DMS53 (cell line): ENCODE results near the gene MAML2.
A peak's percentile ranks its signal among the peaks of the same experiment; 100 is the strongest.

ENCODE experiments used
- DNase-seq: peaks from one replicate; lab custom pipeline; 2025; lab: John Stamatoyannopoulos, UW

Gene MAML2

DNA sequence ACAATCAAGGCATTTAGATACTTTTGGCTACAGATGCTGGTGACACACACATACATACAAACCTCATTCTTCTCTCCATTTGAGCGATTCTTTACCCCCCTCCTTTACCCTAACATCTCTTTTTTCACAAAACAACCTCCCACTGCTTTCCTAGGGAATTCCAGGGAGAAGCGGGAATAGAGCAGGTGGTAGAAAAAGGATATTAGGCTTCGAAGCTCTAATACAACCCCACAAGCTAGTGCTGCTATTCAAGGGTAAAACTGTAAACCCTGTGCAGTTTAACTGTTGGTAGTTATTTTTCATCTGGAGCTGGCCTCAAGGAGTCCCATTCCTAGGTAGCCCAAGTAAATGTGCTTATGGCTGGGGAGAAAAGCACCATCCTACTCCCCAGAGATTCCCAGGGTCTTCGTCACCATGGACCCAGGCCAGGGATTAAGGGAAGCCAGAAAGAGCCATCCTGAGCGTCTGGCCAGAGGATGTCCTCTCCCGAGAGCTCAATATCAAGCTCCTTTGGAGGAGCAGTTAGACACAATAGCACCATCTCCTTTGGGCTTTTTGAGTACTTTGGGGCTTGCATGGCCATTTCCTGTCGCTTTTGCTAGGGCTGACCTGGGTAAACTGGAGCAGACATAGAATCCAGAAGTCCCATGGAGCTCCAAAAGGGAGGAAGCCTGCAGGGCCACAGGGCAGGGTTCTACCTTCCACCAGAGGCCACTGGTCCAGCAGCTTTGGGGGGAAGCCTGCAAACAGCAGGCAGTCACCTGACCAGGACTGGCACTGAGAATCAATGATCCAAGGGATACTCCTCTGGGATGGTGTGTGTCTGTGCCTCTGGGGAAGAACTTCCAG, 3.1 kb downstream of the MAML2 start:
- no peak for DNase-seq

DNA sequence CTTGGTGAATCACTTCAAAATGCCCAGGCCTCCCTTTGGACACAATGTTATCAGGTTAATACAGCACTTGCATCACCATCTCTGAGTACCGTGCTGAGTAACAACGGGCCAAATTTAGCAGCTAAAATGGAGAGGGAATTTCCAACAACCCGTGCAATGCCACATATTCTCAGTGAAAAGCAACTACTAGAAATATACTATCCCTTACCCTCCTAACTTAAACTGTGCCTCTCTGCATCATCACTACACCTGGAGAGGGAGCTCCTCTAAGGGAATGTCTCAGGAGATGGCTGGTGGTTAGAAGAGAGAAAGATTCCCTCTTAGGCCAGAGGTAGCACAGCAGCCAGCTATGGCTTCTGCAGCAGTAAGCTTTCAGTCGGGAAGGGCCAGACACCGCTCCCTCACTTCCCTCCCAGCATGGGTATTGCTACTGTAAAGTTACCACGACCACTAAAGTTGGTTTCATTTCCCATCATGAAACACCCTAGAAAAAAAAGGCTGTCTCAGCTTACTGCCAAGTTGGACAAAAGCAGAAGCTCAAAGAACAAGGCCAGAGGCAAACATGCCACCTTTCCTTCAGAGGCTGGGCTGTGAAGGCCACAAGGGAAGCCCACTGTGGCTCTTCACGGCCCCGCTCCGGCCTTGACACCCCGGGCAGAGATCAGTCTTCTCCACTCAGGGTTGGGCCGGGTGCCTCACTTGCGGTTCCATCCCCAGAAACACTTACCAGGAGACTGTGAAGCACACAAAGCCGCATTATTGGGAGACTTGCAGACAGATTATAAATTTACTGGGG, 3.9 kb downstream of the MAML2 start:
- no peak for DNase-seq

DNA sequence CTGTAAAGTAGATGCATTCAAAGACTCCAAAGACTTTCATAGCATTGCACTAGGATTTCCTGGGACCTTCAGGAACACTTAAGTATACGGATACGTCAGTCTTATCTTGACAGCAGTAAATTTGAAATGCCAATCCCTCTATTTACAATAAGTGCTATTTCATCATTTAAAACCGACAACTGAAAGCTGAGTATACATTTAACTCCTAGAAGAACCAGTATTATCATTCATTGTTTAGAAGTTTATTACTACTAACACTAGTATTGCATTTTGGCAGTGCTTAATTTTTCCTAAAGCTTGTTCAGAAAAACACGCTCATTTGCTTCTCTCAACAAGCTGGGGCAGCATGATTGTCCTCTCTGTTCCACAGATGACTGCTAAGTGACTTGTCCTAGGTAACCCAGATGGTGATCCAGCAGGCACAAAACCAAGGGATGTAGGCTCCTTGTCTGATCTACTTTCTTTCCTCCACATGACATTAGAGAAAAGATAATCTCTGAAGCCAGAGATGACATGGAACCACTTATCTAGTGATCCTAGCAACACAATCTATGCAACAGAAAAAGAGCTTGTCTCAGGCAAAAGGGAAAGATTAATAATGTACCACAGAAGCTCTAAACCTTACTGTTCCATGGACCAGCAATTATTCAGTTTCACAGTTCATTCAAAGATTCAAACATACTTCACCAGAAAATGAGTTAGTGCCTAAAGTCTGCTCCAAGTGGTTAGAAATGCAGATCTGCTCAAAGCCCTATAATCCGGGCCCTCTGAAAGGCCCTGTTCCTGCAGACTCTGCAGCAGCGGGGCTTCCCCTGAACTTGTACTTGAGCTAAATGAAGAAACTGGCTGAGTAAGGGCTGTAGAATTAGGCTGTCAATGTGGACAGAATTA, 5.2 kb downstream of the MAML2 start:
- no peak for DNase-seq

DNA sequence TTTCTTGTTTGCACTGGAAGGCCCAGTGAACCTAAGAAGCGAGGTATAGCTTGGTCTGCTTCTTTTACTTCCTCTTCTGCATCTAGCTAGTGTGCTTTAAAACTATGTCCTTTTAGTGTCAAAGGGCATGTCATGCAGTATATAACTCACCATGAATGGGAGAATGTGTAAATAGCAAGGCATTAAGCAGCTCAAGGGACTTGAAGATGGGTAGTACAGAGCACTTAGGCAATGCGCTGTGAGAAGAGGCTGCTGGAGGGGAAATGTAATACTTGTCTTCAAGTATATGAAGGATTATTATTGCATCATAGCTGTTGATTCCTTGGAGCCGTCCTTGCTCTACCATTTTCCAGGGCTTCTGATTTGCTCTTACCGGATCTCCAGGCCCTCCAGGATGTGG, 7.6 kb downstream of the MAML2 start:
- peak; percentile 15 for DNase-seq

DNA sequence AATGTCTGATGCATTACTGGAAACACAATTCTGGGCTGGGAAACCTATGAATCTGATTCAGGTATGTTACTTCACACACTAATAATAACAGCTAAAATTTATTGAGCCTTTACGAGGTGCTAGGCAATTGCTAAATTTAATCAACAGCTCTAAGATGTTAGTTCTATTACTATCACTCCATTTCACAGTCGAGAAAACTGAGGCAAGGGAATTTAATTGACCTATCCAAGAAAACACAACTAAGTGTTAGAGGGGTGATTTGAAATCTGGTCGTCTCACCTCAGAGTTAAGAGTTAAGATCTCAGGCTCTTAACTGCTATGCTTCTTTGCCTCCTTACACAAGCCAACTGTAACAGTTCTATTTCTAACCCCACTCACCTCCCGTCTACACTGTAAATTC, 8.8 kb downstream of the MAML2 start:
- DNase-seq, result no peak

DNA sequence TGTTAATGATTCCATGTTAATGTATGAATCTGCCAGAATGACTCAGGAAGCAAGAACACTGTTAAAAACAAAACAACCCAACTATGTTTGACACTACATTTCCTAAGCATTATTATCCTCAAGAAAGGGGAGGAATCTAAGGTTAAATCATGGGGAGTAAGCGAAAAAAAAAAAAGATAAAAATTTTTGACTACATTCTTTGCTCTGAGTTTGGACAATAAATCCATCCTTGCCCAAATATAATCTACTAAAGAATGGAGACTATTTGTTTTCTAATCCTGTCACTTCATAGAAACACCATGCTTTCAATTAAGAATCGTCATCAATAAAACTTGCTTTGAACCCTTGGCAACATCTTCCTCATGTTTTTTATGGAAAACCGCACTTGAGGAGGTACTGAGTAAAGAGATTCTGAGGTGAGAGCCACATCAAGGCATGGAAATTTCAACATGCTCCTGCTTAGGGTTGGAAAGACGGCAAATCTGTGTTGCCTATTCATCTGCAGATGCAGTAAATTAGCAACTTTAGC, 9.7 kb downstream of the MAML2 start:
- DNase-seq, result no peak

DNA sequence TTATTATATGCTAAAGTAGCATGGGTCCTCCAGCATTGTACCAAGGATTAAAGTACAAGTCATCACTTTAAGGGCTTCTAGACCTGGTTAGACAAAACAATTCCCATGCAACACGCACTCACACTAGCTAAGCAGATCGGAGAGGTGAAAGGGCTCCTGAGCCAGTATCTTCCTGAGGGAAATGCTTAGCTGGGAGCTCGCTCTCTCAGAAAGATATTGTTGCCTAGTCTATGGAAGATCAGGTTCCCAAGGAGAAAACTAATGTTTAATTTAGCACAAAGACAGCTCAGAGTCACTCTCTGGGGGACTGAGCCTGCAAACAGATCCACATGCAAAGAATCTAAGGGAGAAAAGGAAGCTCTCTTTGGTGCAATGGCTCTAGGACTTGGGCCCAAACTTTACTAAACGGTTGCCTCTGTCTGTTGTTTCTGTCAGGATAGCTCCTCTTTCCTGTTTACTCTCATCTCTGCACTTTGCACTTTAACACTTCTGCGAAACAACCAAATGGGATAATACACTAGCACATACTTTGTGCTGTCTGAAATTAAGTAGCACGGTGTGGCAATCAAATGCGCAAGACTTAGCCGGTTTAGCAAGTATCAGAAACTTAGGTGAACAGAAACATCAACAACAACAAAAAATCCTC, 10.7 kb downstream of the MAML2 start:
- no peak for DNase-seq

DNA sequence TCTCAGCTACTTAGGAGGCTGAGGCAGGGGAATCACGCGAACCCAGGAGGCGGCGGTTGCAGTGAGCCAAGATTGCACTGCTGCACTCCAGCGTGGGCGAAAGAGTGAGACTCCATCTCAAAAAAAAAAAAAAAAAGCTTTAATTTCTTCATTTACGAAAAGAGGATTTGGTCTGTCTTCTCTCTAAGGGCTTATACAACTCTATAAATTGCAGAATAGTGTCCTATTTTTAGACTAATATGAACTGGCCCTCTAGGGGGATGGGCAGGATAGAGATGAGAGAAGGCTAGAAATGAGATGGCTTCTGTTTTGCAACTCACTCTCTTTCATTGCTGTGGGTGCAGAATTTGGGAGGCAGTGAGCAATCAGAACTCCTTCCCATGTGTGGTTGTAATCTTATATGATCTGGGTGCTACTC, 11.3 kb downstream of the MAML2 start:
- DNase-seq, result no peak

DNA sequence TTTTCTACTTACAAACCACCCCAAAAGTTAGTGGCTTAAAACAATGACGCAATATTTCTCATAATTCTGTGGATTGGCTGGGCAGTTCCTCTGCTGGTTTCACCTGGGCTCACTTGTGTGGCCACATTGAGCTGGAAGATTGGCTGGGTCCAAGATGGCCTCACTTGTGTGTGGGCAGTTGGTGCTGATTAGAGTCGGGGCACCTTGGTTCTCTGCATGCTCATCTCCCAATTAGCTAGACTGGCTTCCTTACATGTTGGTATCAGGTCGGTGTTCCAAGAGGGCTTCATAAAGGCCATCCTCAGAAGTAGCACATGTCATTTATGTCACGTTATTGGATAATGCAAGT, 12.5 kb downstream of the MAML2 start:
- no peak for DNase-seq

DNA sequence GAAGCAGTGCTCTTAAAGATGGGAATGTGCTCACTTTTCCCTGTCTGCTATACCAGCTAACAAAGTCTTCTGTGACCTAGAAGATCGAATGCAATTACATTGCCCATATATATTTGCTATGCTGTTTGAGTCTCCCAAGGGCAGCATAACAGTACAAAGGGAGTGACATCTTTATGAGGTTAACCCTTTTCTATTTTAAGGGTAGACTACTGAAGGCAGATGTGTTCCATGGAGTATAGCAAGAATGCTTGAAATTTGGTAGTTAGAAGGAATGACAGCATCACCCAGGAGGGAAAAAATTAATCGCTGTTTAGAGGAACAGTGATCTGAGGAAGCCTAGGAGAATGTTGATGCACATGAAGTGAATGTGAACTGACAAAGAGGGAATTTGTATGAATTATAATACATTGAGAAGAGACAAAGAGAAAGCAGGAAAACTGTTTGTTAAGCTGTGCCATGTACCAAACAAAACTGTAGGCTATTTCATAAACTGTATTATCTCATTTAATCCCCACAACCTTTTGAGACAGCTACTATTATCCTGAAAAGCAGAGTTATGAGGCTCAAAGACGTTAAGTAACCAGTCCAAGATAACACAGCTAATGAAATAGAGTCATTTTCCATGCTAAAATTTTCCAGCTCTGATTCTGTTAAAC, 13.0 kb downstream of the MAML2 start:
- DNase-seq, result no peak

DNA sequence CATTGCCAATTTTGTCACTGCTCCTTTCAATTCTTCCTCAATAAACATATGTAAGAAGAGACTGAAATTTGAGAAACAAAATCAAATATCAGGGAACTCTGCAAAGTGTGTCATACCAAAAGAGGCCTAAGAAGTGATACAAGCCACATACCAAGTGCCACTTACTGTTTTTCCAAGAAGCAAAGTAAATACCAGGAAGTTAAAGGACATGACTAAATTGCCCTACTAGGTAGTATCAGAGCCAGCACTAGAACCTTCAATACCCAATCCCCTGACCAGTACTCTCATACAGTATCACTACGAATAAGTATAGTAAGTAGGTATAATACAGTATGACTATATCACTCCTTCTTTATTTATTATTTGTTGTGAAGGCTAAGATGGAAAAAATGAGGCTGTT, 13.6 kb downstream of the MAML2 start:
- DNase-seq, result no peak

DNA sequence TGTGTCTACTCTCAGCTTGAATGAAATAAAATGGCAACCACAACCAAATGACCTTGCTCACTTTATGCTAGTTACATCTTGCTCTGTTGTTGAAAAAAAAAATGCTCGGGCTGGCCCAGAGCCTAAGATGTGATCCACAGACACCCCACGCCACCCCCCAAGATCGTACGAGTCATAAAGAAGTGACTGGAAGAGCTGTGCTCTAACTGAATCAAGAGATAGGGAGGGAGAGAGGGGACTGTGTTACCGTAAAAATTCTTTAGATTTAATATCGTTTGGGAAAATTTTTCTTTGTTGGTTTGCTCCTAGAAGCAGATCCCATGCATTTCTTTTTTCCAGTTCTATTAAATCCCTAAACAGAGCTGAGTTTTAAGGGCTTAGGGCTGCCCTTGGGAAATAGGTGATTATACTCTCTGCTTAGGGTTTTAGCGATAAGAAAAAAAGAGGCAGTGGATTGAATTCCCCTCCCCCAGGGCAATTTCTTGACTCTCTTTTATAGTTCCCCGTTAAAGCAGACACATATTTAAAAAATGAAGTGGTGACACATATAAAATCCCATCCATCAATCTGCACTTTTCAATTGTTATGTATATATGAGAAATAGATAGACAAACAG, 14.5 kb downstream of the MAML2 start:
- DNase-seq, result no peak

DNA sequence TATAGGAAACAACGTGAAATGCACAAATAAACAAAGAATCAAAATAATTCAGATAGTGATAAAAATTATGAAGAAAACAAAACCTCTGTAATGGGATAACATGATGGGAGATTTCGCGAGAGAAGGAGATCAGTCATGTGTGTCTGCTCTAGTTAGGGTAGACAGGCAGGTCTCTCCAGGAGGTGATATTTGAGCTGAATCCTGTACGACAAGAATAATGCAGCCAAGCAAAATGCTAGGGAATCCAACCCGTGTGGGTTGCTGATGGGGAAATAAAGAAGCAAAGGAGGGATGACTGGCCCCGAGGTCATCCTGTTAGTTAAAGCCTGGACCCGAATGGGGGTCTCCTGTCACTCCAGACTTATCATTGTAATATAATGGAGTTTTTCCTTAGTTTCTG, 16.0 kb downstream of the MAML2 start:
- no peak for DNase-seq

DNA sequence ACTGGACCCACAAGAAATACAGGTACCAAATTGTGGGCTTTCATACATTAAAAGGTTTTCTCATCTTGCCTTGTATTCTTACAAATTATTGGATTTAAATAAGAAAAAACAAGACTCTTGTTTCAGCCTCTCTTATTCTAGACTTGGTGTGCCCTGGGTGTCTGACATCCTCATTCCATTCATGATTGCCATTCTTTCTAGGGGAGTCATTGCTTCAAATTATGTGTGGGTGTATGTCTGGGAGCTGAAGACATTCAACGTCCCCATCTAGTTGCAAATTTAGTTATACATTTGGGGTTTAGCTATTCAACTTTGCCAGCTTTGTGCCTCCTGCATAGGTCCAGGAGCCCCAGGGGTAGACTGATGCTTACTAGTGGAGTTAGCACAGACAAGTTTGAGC, 18.1 kb downstream of the MAML2 start:
- no peak for DNase-seq

DNA sequence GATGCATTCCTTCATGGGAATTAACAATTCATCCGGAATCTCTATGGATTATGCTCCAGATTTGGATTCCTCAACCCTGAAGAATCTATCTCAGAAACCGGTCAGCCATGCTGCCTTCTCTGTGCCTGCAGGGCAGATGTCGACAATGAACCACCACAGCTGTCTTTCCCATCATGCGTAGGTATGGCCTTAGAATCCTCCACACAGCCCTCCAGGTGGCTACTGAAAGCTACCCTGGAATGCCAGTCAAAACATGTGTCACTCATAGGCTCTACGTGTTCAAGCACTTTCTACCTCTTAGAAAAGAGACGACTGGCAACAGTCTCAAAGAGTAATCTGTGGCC, 19.4 kb downstream of the MAML2 start:
- DNase-seq, result no peak

DNA sequence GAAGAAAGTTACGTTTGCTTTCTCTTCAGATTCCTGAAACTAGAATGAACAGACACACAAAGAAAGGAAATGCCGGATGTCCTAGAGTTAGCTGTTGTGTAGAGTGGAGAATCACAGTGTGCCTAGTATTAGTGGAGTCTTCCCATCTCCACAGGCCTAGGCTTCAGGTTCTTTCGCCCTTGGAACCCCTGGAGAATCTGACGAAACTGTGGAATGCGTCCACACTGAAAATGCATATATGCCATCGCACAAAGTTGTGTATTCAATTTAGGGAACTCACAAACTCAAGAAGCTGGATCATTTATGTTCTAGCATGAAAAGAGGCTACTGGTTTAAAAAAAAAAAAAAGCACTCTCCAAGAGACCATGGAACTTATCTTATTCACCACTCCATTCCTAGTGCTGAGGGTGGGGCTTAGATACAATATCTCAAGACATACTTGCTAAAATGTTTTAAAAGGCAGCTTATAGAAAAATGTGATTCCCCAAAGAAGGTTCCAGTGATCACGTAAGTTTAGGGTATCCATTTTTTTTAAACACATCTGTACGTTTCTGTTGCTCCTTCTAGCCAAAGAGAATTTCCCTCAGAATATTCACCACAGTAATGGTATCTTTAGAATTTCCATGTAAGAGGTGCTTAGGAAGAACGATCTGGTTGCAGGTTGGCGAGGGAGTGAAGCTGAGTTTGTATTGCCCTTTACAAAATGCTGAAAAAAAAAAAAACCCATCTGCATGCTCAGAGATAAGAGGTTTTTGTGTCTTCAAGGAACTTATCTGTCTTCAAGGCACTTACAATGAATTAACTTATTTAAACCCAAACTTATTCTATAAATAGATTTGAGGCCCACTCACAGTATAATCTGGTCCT, 20.0 kb downstream of the MAML2 start:
- DNase-seq, result no peak

DNA sequence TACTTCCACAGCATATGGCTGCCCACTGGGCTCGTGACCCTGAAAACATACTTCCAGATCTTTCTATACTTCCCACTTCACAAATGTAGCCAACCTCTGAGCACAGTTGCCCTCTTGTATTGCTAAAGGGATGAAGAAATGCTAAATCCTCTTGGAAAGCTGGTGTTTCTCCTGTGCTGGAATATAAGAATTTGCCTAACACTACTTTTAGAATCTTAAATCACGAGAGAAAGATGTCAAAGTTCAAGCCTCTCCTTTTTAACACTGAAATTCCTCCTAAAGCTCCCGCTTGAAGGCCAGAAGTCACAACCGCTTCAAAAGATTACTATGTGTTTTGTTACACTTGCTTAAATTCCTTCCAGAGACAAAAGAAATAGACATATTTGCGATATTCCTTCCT, 21.9 kb downstream of the MAML2 start:
- no peak for DNase-seq

DNA sequence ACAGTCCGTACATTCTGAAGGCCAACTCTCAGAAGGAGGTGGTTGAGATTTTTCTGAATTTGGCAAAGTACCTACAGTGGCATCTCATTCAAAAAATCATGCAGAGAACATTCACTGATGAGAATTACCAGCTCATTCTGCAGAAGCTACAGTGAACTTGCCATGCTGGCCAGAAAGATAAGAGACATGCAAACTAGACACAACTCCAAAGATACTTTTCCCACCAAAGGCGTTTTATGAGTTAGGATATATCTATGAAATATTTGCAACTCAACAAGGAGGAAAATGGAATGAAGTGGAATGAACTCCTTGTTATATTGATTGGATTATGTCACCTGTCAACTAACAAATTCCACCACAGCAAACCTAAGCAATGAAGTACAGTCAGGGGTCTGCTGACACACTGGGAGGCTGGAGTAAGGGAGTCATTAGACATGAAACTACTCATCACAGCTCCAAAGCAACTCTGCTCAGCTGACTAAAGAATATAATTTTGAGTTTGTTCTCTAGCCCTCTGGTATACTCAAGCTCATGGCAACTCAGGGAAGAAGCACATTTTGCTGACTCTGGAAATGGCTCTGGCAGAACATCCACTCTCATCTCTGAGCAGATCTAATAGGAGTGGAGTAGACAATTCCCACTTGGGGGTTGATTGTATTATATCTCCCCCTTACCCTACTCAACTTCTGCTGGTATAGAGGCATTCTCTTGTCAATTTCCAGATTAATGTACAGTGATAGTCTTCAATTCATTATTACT, 22.9 kb downstream of the MAML2 start:
- DNase-seq, result no peak

DNA sequence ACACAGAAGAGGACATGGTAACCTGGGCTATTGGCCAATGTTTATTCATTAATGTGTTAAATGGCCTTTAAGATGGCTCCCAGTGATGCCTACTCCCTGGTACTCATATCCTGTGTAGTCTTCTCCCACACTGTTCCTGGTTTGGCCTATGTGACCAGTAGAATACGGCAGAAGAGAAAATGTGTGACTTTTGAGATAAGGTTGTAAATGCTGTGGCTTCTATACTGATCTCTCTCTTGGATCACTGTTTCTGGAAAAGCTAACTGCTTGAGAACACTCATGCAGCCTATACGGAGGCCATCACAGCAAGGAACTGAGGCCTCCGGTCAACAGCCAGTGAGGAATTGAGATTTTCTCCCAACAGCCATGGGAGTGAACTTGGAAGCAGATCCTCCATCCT, 24.1 kb downstream of the MAML2 start:
- DNase-seq, result no peak
